HG02642 (cell line): ENCODE data around the gene C1orf141.
"Not testable (repeated sequence)": the region's sequence is repeated elsewhere in the genome, so short reads cannot be mapped to it uniquely, and the experiment has no call there.

ENCODE experiments used
- ATAC-seq: cut with Tn5 transposase; IDR thresholded peaks from one replicate; pipeline ENCODE4 v1.9.1; 2021; ENCODE audit warnings: mild to moderate bottlenecking; ENCODE audit not compliant: unreplicated experiment, poor library complexity

The C1orf141 gene

GRCh38 chr1:67144696-67145095 lies 9.9 kb upstream of the C1orf141 start:
- peak; percentile 34 for ATAC-seq

DNA sequence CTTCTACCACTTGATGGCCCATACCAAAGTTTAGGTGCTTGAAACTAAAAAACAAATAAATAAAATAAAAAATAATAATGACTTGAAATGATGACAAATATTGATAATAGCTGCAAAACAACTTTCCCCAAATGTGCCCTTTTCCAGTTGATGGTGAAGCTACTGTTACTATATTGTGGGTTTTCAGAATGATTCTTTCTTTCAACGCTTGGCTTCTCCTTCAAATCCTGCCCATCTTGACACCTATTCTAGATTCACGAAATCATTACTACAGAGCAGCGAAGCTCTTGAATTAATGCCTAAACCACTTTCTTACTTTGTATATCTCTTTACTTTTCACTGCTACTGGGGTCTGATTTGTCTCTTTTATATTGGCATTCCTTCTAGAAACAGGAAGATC lies 9.2 kb upstream of the C1orf141 start:
- ATAC-seq, result no peak

DNA sequence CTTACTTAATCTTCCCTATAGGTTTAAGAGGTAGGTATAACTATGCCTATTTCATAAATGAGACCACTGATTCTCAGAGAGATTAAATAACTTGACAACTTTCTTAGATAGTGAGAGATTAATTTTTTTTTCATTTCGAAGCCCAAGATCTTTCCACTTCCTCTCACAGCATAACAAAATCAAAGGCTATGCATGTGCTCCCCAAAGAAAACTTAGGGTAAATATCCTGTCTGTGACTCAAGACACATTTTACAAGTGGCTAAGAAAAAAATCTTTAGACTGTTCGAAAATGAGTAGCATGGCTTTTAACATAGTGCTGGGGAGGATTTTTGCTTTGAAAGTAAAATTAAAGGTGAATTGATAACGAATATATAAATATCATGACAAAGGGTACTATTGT lies 8.2 kb upstream of the C1orf141 start:
- no peak for ATAC-seq

- not testable (repeated sequence) for ATAC-seq
Measured at GRCh38 chr1:67141832-67142231, 7.1 kb upstream of the C1orf141 start.

- no peak for ATAC-seq
Measured at GRCh38 chr1:67140460-67140859, 5.7 kb upstream of the C1orf141 start.

DNA sequence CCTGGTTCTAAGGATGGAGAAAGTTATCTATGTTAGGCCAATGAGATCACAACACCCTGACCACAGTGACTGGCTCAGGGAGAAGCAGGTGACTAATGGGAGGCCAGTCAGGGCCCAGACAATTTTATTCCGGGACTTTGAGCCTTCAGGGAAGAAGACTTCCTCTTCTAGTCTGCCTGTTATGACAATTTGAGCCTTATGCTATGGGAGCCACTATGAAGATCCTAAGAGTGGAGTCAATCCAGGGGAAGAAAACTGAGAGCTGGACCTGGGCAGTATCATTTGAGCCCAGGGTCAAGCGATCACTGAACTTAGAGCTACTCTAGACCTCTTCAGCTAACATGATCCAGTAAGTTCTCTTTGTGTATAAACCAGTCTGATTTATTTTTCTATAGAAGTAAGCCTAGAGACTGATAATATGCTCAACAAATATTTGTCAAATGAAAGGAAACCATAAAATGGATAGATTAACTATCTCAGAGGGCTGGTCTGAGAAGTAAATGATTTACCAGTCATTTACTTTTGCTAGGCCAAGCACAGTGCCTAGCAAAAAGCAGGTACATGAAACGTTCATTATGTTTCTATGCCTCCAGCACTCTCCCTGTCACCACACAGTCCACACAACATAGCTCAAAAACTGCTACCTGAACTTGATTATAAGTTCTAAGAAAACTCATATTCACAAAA lies 4.2 kb upstream of the C1orf141 start:
- no peak for ATAC-seq

GRCh38 chr1:67137307-67137753 lies 2.6 kb upstream of the C1orf141 start:
- no peak for ATAC-seq

DNA sequence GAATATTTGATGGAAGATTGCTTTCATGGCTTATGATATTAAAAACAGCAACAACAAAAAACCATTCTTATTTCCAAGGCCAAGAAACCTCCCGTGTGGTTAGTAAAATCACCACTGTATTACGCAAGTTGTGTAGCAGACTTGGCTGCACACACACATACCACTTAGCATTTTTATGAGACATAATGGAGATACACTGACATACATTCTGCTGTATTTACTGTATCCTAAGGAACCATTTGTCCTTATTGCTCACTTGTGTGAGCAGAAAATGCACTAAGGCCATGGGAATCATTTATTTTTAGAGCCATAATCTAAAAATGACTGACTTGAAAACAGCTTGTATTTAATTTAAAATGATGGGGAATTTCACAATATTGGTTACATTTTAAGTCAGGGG lies 584 bp upstream of the C1orf141 start:
- no peak for ATAC-seq

- ATAC-seq, result no peak
Measured at GRCh38 chr1:67133177-67133576, 1.6 kb downstream of the C1orf141 start.

DNA sequence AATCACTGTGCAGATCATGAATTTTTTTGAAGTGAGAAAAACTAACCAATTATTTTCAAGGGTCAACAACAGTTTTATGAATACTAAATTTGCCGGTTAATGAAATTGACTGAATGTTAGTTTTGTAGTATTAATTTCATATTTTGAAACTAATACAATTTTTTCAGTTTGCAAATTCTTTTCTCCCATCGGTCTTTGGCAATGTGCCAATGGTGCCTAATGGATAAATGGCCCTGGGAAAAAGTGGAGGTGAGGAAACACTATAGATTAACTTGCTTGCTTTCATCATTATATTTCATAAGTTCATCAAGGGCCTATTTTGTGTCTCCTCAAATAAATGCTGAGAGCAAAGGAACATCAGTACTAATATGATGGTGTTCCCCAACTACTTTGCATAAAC lies 4.1 kb downstream of the C1orf141 start:
- no peak for ATAC-seq

DNA sequence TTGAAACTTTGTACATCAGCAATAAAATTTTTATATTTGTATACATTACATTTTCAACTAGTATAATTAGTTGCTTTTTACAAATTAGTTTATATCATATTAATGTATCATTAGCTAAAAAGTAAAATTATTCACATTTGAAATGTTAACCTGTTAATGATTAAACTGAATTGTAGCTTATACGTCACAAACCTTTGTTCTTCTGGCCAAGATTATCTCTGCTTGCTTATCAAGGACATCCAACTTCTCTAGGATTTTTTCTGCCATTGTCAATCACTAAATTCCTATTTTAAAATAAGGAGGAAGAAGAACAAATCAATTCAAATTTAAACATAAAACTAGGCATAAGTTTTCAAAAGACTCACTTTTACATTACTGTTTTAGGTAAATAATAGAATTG lies 7.8 kb downstream of the C1orf141 start:
- no peak for ATAC-seq

DNA sequence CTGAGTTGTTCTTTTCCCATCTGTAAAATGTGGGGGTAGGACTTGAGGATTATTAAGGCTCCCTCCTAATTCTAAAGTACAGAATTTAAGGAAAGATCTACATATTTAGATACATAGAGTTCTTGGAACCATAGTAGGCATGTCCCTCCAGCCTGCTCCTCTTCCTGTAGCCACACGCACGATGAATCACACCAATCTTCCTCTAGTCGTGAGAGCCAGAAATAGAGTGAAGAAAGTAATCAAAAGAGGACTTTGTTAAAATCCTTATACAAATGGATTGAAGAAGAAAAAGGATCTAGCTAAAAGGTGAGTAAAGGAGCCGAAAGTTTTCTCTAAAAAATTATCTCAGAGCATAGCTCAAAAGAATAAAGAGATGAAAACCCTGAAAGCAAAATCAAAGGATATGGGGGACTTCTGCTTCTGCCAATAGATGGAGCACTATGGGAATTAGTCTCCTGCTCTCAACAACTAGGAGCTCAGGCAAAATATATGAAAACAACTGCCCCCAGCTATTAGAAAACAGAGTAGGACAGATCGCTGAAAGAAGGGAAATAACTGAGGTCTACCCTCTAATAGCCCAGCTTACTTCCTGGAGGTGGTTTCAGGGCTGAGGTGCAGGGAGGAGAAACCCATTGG lies 8.5 kb downstream of the C1orf141 start:
- no peak for ATAC-seq

DNA sequence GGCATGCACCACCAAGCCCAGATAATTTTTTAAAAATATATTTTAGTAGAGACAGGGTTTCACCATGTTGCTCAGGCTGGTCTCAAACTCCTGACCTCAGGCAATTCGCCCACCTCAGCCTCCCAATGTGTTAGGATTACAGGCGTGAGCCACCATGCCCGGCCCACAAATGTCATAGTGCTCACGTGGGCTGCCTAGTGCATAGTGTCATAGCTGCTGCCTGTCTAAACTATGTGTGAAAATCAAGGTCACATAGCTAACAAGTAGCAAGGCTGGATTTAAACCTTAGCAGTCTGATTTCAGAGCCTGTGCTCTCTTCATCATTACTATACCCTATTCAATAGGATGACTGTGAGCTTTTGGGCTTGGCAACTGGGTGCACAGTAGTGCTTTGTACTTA lies 10.3 kb downstream of the C1orf141 start:
- ATAC-seq, result no peak

GRCh38 chr1:67120855-67121619 lies 13.7 kb downstream of the C1orf141 start:
- ATAC-seq, result no peak

GRCh38 chr1:67118646-67119045 lies 16.1 kb downstream of the C1orf141 start:
- no peak for ATAC-seq

DNA sequence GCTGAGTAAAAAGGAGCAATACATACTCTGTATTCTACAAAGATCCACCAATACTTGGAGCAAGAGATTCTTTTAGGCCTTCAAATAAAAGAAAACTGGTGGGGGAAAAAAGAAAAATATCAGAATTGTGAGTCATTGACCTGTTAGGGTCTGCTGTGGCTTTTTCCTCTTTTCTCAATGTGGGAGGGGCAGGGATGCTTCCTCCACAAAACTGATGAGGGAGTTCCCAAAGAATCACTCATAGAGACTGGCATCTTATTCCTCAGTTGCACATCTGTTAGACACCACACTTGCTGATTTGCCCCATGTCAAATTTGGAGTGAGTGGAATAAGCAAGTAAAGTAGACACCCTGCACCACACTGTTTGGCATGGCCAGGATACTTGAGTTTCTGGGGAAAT lies 16.6 kb downstream of the C1orf141 start:
- no peak for ATAC-seq

DNA sequence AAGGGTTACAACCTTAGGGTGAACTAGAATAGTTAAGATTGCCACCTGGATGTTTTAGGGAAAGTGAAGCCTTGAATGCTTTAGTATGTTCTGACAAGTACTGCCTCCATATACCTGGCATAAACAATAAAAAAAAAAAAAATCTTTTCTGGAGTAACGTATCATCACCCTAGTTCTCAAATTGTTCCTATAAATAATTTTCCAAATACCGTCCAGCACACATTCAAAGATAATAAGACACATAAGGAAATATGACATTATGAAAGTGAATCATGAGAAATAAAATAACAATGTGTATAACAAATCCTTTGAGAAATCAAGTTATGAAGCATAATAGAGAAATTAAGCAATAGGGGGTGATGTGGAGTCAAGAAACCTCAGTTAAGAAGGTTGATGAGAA lies 20.6 kb downstream of the C1orf141 start:
- ATAC-seq, result no peak

DNA sequence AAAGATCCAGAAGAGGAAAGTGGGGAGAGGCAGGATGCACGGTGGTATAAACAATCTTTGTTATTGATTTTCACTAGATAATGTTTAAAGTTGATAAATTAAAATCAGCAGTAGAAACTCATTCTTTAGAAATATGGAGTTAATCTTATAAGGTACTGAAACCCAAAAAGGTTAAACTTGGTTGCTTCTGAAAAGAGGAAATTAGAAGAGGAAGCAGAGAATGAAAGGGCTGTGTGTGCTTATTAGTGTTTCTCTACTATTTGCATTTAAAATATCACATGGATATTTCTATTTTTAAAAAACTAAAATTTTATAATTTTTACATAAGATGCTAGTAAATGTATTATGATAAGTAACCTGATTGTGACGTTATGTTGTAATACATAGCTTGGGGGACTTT lies 24.4 kb downstream of the C1orf141 start:
- ATAC-seq, result no peak

GRCh38 chr1:67105508-67105907 lies 29.3 kb downstream of the C1orf141 start:
- no peak for ATAC-seq

- no peak for ATAC-seq
Measured at GRCh38 chr1:67103548-67103947, 31.2 kb downstream of the C1orf141 start.

DNA sequence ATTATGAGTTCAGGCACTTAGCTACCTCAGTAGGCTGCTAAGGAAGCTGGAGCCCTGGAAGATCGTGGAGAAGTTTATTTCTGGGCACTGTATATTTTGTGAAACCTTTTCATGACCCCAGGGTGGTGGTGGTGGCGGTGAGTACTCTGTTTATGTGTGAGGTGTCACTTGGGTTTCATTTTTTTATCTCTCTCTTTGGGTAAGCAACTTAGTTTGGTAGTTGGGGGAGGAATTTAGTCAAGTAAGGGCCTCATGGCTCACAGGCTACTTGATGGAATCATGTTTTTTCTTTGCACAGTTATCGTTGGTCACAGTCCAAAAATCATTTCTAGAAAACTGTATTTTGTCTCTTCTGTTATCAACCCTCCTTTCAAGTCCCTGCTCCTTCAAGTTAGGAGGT lies 33.9 kb downstream of the C1orf141 start:
- ATAC-seq, result no peak
